Left hindlimb (tissue), 1 donor: ENCODE data around the gene PPP1R1B.

ENCODE experiments used
- DNase-seq: peaks from one replicate; pipeline ENCODE4 v3.0.0-alpha.2; 2018

The PPP1R1B gene

GRCh38 chr17:39617446-39618245, 9.1 kb upstream of the PPP1R1B start:
- DNase-seq = peak; percentile 70

- peak; percentile 59 for DNase-seq
These were observed 8.4 kb upstream of the PPP1R1B start for GRCh38 chr17:39618246-39618913.

GRCh38 chr17:39618956-39619785, 7.6 kb upstream of the PPP1R1B start:
- no peak for DNase-seq

GRCh38 chr17:39619786-39620101, 7.0 kb upstream of the PPP1R1B start:
- no peak for DNase-seq

GRCh38 chr17:39621523-39622379, 5.0 kb upstream of the PPP1R1B start:
- peak; percentile 91 for DNase-seq

GRCh38 chr17:39622380-39623006, 4.3 kb upstream of the PPP1R1B start:
- DNase-seq = no peak

GRCh38 chr17:39623356-39623950, 3.3 kb upstream of the PPP1R1B start:
- DNase-seq = peak; percentile 78

GRCh38 chr17:39624313-39624712, 2.4 kb upstream of the PPP1R1B start:
- no peak for DNase-seq

GRCh38 chr17:39625198-39625785, 1.5 kb upstream of the PPP1R1B start:
- no peak for DNase-seq

- DNase-seq = no peak
These were observed 427 bp downstream of the PPP1R1B start for GRCh38 chr17:39627047-39627711.

- no peak for DNase-seq
These were observed 1.2 kb downstream of the PPP1R1B start for GRCh38 chr17:39627712-39628516.

GRCh38 chr17:39628655-39629493, 2.1 kb downstream of the PPP1R1B start:
- no peak for DNase-seq

GRCh38 chr17:39629494-39629880, 2.7 kb downstream of the PPP1R1B start:
- no peak for DNase-seq

GRCh38 chr17:39629898-39630297, 3.1 kb downstream of the PPP1R1B start:
- DNase-seq = no peak

- no peak for DNase-seq
These were observed 4.7 kb downstream of the PPP1R1B start for GRCh38 chr17:39631403-39631802.

GRCh38 chr17:39632153-39632941, 5.6 kb downstream of the PPP1R1B start:
- peak; percentile 63 for DNase-seq

GRCh38 chr17:39633570-39634183, 6.9 kb downstream of the PPP1R1B start:
- no peak for DNase-seq
